Colon (tissue), 2 donors: ENCODE data around the gene AGFG1.

Experiments used
- FAIRE-seq: peaks from 2 replicates; lab custom pipeline; 2012; peaks lifted over from hg19 to GRCh38; lab: Jason Lieb, UNC
- donor health status: control.
- donor health status: control.

AGFG1 gene, protein sequence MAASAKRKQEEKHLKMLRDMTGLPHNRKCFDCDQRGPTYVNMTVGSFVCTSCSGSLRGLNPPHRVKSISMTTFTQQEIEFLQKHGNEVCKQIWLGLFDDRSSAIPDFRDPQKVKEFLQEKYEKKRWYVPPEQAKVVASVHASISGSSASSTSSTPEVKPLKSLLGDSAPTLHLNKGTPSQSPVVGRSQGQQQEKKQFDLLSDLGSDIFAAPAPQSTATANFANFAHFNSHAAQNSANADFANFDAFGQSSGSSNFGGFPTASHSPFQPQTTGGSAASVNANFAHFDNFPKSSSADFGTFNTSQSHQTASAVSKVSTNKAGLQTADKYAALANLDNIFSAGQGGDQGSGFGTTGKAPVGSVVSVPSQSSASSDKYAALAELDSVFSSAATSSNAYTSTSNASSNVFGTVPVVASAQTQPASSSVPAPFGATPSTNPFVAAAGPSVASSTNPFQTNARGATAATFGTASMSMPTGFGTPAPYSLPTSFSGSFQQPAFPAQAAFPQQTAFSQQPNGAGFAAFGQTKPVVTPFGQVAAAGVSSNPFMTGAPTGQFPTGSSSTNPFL

DNA sequence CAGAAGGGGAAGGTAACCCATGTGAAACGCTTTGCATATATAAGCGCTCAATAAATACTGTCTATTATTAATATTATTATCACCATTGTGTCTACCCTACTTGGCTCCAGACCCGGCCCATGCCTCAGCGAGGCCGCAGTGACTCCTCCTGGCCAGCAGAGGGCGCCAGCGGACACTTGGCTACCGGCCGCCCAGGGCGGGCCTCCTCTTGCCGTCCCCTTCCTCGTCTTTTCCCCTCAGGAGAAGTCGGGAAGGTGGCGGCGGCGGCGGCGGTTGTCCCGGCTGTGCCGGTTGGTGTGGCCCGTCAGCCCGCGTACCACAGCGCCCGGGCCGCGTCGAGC, at the start of gene AGFG1:
Gene AGFG1 (plus strand): TSS at position 233 of the 341 bp plus-strand sequence. CDS start 266 bp downstream, outside the sequence.
- FAIRE-seq, result no peak

DNA sequence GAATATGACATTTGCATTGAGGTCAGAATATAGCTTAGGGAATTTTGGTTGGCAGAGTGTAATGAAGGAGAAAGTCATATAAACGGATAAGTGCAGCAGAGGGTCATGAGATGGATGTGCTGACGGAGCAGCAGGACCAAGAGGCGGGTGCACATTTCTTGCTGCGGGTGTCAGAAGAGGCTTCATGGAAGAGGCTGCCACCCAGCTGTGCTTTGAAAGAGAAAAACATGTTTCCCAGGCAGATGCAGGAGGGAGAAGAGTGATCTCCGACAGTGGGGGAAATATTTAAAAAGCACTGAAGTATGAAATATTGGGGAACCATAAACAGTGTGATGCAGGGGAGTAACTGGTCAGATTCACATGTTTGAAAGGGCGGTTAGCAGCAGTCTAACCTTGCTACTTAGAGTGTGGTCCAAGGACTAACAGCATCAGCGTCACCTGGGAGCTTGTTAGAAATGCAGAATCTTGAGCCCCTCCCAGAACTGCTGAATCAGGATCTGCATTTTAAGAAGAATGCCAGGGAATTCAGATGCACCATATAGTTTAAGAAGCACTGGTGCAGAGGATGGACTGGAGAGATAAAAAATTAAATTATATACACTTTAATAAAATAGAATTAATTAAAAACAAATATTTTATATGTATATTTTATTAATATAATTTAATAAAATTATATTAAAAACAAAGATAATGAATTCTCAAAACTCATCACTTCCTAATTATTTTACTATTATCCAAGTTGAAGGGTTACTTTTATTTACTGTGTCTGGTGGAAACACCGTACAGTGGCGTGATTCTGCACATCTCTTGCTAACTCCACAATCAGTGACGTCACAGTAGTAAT, 48.1 kb upstream of the AGFG1 start:
- no peak for FAIRE-seq

DNA sequence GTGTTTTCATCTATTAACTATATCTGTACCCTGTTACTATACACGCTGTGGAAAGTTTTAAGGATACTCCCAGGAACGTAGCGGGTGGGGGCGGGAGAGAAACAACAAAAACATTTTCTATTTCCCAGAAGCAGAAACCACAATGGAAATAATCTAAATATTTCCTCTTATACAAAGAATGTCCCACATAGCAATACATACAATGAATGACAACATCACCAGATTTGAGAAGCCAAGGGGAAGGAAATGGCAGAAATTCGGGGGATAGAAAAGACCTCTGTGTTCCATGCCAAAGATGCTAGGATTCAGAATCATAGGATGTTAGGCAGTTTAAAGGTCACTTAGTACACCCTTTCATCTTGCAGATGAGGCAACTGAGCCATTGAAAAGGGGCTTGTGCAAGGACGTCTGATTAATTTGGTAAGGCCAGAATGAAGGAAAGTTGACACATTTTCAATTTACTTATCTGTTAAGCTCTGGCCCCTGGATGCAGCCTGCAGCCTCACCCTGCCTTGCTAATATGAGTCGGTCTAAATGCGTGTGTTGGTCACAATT, 43.1 kb upstream of the AGFG1 start:
- no peak for FAIRE-seq

DNA sequence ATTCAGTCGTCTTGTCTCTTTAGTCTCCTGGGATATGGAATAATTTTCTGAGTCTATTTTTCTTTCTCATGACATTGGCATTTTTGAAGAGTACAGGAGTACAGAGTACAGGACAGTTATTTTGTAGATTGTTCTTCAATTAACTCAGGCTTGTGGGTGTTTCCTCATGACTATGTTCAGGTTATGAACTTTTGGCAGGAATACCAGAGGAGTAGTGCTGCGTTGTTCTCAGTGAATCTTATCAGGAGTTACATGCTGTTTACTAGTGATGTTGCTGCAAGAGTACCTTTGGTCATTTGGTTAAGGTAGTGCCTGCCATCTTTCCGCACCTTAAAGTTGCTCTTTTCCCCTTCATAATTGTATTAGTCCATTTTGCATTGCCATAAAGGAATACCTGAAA, 41.3 kb upstream of the AGFG1 start:
- no peak for FAIRE-seq

DNA sequence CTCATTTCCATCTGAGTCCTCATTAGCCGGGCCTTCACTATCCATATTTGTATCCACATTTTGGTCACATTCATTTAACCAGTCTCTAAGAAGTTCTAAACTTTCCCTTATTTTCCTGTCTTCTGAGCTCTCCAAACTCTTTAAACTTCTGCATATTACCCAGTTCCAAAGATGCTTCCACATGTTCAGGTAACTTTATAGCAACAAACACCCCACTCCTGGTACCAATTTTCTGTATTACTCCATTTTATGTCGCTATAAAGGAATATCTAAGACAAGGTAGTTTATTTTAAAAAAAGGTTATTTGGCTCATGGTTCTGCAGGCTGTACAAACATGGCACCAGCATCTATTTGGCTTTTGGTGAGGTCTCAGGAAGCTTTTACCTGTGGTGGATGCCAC, 38.8 kb upstream of the AGFG1 start:
- FAIRE-seq, result no peak

DNA sequence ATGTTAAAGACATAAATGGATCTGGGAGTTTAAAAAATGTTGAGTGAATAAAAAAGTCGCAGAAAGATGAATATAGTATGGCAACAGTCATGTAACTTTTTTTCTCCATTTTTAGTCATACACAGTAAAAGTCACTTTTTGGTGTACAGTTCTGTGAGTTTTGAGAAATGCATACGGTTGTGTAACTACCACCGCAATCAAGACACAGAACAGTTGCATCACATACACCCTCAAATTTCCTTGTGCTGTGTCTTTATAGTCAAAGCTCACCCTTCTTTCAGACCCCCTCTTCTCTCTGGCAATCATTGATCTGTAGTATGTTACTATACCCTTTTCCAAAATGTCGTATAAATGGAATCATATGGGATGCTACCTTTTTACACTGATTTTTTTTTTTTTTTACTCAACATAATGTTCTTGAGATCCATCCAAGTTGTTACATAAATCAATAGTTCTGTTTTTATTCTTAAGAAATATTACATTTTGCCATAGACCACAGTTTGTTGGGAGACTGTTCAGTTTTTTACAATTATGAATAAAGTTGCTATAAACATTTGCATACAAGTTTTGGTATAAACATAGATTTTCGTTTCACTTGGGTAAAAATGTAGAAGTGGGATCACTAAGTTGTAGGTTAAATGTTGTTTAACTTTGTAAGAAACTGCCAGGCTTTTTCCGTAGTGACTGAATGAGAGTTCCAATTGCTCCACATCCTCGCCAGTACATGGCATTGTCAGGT, 35.4 kb upstream of the AGFG1 start:
- FAIRE-seq, result peak; percentile 5

DNA sequence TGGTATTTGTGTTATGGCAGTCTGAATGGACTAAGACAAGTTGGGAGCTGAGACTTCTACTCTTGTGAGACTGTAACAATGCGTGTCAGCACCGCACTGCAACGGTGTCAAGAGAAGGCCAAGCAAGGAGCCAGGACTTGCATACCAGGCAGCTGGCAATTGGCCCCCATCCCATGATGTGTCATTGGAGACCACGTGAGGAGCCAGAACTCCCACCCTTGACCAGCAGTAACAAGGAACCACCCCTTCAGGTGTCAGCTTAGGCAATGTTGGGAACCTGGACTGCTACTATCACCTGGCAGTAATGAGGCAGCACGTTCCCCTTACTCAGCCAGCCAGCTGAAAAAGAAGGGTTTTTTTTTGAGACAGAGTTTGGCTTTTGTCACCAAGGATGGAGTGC, 32.7 kb upstream of the AGFG1 start:
- FAIRE-seq, result no peak

DNA sequence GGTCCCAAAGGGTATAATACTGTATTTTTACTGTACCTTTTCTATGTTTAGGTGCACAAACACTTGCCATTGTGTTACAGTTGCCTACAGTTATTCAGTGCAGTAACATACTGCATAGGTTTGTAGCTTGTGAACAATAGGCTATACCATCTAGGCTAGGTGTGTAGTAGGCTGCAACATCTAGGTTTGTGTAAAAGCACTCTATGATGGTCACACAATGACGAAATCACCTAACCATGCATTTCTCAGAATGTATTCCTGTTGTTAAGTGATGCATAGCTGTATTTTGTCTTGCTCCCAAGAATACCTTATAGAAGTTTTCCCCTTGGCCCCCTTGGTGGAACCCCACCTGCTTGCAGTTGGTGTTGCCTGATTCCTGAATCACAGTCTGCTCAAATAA, 29.3 kb upstream of the AGFG1 start:
- FAIRE-seq, result no peak

DNA sequence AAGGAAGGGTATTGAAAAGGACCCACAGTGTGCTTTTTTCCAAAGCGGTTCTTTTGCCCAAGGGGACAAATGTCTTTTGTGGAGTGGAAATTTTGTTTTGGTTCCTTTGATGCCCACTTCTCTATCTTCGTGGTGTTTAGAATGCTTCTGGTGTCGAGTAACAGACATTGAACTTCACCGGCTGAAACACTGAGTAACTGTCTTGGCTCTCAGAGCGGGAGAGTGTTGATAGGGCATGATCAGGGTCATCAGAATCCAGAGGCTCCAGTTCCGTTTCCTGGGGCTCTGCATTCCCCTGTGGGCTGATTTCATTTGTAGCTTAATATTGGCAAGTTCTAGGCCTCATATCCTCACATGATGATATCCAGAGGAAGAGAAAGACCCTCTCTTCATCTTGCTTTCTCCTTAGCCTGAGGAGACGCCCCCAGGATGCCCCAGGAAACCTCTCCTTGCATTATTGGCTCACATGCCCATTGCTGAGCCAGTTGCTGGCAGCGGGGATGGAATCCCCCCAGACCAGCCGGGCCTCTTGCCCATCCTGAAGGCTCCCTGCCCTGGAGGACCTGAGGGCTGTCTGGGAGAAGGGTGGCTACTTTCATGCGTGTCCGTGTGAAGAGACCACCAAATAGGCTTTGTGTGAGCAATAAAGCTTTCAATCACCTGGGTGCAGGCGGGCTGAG, 27.9 kb upstream of the AGFG1 start:
- FAIRE-seq, result no peak

DNA sequence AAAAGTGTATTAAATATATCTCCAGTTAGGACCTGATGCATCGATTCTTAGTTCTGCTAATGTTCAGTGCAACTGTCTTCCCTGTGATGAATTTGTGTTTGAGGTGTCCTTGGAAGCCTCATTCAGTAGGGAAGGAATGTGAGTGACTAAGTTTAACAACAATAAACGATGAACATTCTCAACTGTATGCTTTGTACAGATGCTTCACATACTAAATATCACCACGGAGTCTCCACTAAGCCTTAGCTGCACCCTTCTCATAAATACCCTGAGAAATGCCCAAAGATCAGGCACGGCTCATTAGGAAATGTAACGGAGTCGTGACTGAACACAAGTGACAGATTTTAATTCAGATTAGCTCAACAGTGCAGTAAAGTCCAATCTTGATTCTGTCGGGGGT, 24.4 kb upstream of the AGFG1 start:
- no peak for FAIRE-seq

DNA sequence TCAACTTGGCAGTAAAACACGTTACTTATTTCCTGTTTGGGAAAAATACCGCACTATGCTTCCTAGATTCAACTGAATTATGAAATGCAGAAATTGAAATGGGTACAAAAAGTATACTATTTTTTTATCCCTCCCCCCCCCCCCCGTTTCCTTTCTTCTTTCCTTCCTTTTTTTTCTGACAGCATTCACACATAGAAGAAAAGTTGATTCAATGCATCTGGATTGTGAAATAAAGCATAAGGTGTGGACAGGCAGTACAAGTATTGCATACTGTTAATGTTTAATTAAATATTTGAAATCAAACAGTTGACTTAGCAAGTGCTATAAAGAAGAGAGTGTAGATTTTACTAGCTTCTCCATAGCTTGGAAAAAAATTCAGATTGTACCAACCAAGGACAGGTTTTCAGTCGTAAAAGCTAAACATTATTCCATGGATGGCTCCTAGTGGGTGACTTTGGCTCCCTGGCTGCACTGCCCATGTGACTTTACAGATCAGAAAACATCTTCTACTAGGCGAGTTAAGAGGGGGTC, 21.6 kb upstream of the AGFG1 start:
- peak; percentile 75 for FAIRE-seq

DNA sequence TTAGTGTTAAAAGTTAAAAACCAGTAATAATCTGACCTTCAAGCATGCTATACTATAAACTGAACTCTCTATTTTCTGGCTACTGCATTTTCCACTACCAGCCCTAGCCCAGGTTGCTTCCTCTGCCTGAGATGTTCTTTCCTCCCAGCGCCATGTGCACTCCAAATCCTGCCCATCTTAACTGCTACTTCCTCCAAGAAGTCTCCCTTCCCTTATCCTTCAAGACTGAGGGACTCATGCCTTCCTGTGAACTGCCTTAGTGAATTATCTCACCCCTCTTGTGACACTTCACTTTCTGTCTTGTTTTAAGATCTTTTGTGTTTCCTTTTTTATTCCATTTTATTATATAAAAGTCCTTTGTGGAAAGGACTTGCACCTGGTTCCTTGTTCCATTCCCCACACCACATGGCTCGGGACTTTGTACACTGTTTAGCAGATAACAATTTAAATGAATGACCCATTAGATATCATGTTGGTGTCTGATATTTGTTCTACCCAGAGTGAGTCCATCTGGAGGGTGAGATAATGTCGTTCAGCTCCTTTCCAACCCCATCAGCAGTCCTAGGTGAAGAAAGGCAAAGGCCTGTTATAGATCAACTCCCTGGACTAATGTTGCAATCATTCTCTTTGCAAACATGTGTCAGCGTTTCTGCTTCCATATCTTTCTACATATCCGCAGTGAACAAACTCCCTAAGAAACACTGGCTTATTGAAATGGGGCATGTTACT, 20.9 kb upstream of the AGFG1 start:
- no peak for FAIRE-seq

DNA sequence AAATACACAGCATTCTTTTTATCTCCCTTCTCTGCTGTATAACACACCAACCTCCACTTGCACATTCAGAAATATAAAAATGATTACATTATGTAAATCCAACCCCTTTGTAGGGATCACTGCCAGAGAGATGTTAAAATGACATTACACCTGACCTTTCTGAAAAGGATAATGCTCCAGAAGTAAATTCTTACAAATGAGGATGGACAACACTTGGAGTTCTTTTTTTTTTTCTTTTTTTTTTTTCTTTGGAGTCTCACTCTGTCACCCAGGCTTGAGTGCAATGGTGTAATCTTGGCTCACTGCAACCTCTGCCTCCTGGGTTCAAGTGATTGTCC, 20.3 kb upstream of the AGFG1 start:
- FAIRE-seq, result no peak

DNA sequence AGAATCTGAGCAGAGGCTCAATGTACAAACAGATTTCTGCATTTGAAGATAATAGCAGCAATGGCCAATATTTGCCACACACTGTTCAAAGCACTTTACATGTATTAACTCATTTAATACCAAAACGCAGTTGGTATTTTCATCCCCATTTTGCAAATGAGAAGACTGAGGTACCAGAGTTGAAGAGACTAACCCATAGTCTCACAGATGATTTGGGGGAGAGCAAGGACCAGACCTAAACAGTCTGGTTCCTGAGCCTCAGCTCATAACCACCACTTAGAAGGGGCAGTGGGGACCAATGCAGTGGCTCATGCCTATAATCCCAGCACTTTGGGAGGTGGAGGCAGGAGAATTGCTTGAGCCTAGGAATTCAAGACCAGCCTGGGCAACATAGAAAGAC, 18.1 kb upstream of the AGFG1 start:
- no peak for FAIRE-seq

DNA sequence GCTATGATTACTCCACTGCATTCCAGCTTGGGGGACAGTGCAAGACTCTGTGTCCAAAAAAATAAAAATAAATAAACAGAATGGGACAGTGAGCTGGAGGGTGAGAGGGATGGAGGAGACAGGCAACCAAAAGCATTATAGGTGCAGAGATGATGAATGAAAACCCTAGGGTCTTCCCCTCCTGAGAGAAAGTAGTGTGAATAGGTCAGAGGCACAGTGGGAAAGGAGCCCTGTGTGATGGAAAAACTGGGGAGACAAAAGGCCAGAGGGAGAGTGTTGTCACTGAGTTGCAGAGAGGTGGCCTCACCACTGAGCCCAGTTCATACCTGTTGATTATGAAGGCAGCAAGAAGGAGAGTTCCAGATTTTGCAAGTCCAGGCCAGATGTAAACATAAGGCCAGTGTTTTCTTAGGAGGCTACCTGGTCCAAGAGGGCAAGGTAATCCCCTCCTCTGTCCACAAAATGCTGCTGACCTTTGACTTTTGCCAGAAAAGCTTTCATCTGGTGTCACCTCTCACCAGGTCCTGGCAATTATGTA, 17.6 kb upstream of the AGFG1 start:
- no peak for FAIRE-seq

DNA sequence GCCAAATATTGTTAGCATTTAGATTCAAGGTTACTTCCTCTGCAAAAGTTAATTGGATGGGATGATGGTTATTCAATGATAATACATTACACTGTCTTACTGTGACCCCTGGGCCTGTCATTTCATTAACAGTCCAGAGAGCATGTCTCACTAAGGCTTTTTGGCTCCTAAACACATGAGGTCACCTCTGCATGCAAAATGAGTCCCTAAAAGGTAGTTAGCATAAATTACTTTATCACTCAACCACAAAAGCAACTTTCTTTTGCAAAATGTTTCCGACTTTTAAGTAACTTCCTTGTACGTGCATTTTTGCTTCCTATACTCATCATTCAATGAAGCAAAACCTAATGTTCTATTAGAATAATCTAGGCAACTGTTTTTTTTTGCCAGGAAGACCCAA, 16.8 kb upstream of the AGFG1 start:
- FAIRE-seq, result no peak

DNA sequence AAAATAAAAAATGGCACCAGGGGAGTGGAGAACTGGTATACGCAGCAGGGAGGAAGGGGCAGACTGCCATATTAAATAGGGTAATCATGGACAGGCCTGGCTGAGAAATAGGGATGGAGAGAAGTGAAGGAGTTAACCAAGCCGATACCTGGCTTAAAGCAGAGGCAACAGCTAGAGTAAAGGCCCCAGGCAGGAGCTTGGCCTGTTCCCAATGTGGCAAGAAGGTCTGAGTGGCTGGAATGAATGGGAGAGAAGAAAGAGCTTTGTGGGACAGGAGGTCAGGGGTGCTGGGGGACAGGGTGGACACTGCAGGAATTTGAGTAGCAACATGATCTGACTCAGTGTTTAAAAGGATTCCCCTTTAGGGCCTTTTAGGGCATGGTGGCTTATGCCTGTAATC, 15.9 kb upstream of the AGFG1 start:
- FAIRE-seq, result no peak

DNA sequence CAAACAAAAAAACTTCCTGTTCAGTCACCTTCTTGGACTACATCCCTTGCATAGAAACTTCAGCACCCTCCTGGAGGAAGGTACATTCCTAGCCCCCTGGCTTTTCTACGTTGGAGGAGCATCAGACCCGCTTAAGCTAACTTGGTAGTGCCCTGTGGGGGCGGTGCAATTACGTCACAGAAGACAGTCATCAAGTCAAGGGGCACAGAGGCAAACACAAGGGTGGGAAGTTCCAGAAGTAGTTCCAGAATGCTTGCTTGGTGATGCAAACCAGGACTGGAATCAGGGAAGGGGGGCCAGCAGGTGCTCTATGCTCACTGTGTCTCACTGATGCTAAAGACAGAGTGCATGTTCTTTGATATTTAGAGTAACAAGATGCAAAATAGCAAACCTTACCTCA, 15.2 kb upstream of the AGFG1 start:
- no peak for FAIRE-seq

DNA sequence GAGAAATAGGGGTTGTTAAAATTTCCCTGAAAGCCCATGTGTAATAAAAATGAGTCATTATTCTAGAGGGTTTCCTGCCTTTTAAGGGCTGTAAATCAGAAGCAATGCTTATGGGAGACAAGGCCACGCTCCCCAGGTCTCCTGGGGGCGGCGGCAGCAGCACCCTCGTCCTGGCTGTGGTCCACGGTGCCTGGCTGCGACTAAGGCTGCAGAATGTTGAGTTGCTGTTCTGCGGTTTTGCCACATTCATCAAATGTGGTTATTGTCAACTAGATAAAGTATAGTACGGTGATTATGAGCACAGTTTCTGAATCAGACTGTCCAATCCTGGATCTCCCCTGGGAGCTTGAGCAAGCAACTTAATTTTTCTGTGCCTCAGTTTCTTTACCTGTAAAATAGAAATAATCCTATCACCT, 11.9 kb upstream of the AGFG1 start:
- FAIRE-seq, result no peak

DNA sequence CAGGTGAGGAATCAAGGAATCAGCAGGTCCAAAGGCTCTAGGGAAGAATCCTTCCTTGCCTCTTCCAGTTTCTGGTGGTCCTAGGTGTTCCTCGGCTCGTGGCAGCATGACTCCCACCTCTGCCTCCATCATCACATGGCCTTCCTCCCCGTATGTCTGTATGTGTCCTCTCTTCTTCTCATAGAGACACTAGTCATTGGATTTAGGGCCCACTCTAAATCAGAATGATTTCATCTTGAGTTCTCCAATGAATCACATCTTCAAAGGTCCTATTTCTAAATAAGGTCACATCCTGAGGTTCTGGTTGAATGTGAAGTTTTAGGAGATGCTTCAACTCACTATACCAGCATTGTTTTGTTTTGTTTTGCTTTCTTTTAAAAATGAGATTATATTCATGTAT, 11.1 kb upstream of the AGFG1 start:
- no peak for FAIRE-seq
